ENCODE data around the gene COPZ2. TPM values are rescaled to one million over a fixed set of nuclear protein-coding genes. Genes with fewer than 3 reads are reported as not detected.

COPZ2 gene
- total and polyA plus RNA-seq, 10 donors = 6.0 to 15.0 (median 8.8) TPM

- Histone ChIP-seq H3K27me3 (replicated peaks in 1 of 7) (peaks cover 0 to 8% (median 0%) of the 10 kb centered on the region in 7 donors), H3K4me3 (no peak overlapping the region), H3K9me3 (no peaks in the 10 kb centered on the region), H3K36me3 (no peaks in the 10 kb centered on the region), H3K4me1 (no peaks in the 10 kb centered on the region), H3K27ac (no peak overlapping the region)
- 83 to 88% (median 86%) methylated on average over 2 to 4 of the region's 4 CpGs for WGBS, 5 donors
- TF ChIP-seq POLR2A (IDR thresholded peaks at IDR 0.05) (no peak), POLR2AphosphoS5 (IDR thresholded peaks at IDR 0.05) (no peak), CTCF (IDR thresholded peaks at IDR 0.05 in 8 of 11, conservative IDR thresholded peaks at IDR 0.05 in 3 of 11) (no peak)
- intact Hi-C loops (cut with DNase I; ENCODE audit: low total_unique reads) = no loop called here
- DNase-seq = no peak
Measured at GRCh38 chr17:47994724-47995123, 42.9 kb downstream of the COPZ2 start.

DNA sequence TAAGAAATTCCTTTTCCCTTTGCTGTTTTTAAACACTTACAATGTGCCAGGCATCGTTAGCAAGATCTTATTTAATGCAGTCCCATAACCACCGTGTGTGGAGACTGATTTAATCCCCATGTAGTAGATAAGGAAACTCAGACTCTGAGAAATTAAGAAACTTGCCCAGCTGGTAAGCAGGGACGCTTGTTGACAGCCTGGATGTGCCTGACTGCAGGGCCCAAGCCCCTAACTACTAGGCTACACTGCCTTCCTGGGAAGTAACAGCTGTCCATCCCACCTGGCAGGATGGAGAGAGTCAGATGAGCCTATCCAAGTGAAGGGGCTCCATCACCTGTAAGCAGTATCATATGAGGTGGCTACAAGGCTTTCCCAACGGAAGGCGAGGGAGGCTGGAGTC is 43.6 kb downstream of the COPZ2 start:
- 78 to 89% (median 84%) methylated on average over 5 of the region's 5 CpGs for WGBS, 5 donors
- Histone ChIP-seq H3K9me3 (no peaks in the 10 kb centered on the region), H3K36me3 (no peaks in the 10 kb centered on the region), H3K27me3 (replicated peaks in 1 of 7) (peaks cover 0 to 8% (median 0%) of the 10 kb centered on the region in 7 donors), H3K4me3 (no peak overlapping the region), H3K4me1 (peaks cover 0 to 2% (median 0%) of the 10 kb centered on the region in 6 donors), H3K27ac (no peak overlapping the region)
- no peak for DNase-seq
- TF ChIP-seq POLR2A (IDR thresholded peaks at IDR 0.05) = no peak
- no peak for TF ChIP-seq CTCF (IDR thresholded peaks at IDR 0.05 in 8 of 11, conservative IDR thresholded peaks at IDR 0.05 in 3 of 11)
- TF ChIP-seq POLR2AphosphoS5 (IDR thresholded peaks at IDR 0.05) = no peak
- intact Hi-C loops (cut with DNase I; ENCODE audit: low total_unique reads) = no loop called here

DNA sequence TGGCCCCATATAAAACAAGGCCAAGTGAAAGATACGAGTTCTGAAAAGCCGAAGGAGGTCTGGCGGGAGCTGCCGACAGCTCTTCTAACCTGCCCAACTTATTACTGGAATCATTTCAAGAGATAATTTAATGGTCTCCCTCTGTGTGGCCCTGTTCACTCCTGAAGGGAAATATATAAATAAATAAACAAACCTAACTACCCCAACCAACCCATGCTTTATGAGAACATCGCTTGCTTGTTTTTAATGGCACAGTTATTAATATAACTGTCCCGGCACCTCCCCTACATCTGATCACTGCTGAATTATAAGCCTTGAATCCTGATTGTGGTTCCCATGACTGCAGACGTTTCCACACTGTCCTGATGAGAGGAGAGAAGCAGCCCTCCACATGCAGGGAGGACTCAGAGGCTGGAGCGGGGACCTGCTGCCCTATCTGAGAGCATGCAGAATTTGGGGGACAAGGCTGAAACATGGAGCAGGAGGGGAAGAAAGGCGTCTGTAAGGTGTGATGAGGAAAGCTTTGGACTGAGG is 44.5 kb downstream of the COPZ2 start:
- Histone ChIP-seq H3K9me3 (no peaks in the 10 kb centered on the region), H3K27ac (no peak overlapping the region)

GRCh38 chr17:47992216-47992615 is 45.4 kb downstream of the COPZ2 start:
- 74 to 86% (median 78%) methylated on average over 4 of the region's 4 CpGs for WGBS, 5 donors
- intact Hi-C loops (cut with DNase I; ENCODE audit: low total_unique reads) = no loop called here
- Histone ChIP-seq H3K4me1 (peaks cover 0 to 13% (median 7%) of the 10 kb centered on the region in 6 donors), H3K27ac (no peak overlapping the region), H3K27me3 (replicated peaks in 1 of 7) (peaks cover 0 to 8% (median 0%) of the 10 kb centered on the region in 7 donors), H3K9me3 (no peaks in the 10 kb centered on the region), H3K4me3 (no peak overlapping the region), H3K36me3 (no peaks in the 10 kb centered on the region)
- TF ChIP-seq POLR2A (IDR thresholded peaks at IDR 0.05) (no peak), CTCF (IDR thresholded peaks at IDR 0.05 in 8 of 11, conservative IDR thresholded peaks at IDR 0.05 in 3 of 11) (no peak), POLR2AphosphoS5 (IDR thresholded peaks at IDR 0.05) (no peak)
- no peak for DNase-seq

More for the DNA sequence above, 44.5 kb downstream of the COPZ2 start:
- peaks cover 0 to 6% (median 0%) of the 10 kb centered on the region in 6 donors for H3K4me1 ChIP-seq
- no peak for TF ChIP-seq POLR2AphosphoS5 (IDR thresholded peaks at IDR 0.05)
- TF ChIP-seq POLR2A (IDR thresholded peaks at IDR 0.05) = no peak
- TF ChIP-seq CTCF (IDR thresholded peaks at IDR 0.05 in 8 of 11, conservative IDR thresholded peaks at IDR 0.05 in 3 of 11) = no peak
- H3K4me3 ChIP-seq = no peak overlapping the region
- peaks cover 0 to 8% (median 0%) of the 10 kb centered on the region in 7 donors for H3K27me3 ChIP-seq (replicated peaks in 1 of 7)
- DNase-seq = no peak
- WGBS, 5 donors = 72 to 86% (median 81%) methylated on average over 9 of the region's 9 CpGs
- intact Hi-C loops (cut with DNase I; ENCODE audit: low total_unique reads) = no loop called here
- no peaks in the 10 kb centered on the region for H3K36me3 ChIP-seq

Data from spleen (tissue), 11 donors.